HCT116 (cell line): ENCODE measurements around the gene ZNF784. TPM values are rescaled to one million over a fixed set of nuclear protein-coding genes. Genes with fewer than 3 reads are reported as not detected.

Experiments used
- ATAC-seq: fragments of 200-7000 bp; cut with Tn5 transposase; 2 replicates; pipeline ENCODE4 v1.9.1; 2020; ENCODE audit warnings: mild to moderate bottlenecking, moderate library complexity
- BruUV-seq: library from RNA; stranded (reverse); fragments of 400-500 nt; replicated peaks from 2 replicates; lab custom pipeline; 2021; lab: Mats Ljungman, UMichigan
- CTCF ChIA-PET: fragments of 300-600 bp; sonication (Branson Sonifier 250); formaldehyde crosslinking; loops from one replicate; lab custom pipeline; 2021; ENCODE audit warnings: antibody characterized with exemption; lab: Charles Lee
- POLR2A ChIA-PET: fragments of 300-600, 350-600 bp; sonication (Branson Sonifier 250); formaldehyde crosslinking; loops from one replicate; lab custom pipeline; 2021; ENCODE audit warnings: antibody characterized with exemption; lab: Charles Lee
- RAD21 ChIA-PET, 2 experiments: fragments of 300-600 bp; sonication (Branson Sonifier 250); formaldehyde crosslinking; loops; one replicate each; lab custom pipeline; 2023; ENCODE audit warnings: low total read pairs in 2 of 2; ENCODE audit not compliant: uncharacterized antibody in 2 of 2, unreplicated experiment in 2 of 2, low non-redundant PET in 1 of 2; lab: Charles Lee
- DNase-seq: peaks from one replicate; pipeline ENCODE4 v3.0.0-alpha.2; 2010; ENCODE audit warnings: low read depth, low spot score
- H2AFZ ChIP-seq: fragments of 200-600 bp; shearing (Covaris generic), sonication (generic); 2 replicates; pipeline ENCODE4 v1.6.1; 2017; ENCODE audit warnings: low read depth, mixed run types, mixed read lengths, antibody characterized with exemption, low read length; ENCODE audit not compliant: poor library complexity, severe bottlenecking
- H3K27ac ChIP-seq: 2 replicates; pipeline ENCODE4 v1.5.1; 2012; ENCODE audit warnings: low read depth, low read length
- H3K27me3 ChIP-seq: fragments of 200-600 bp; sonication (generic); 2 replicates; pipeline ENCODE4 v1.6.1; 2016; ENCODE audit warnings: mixed run types, low read length, mixed read lengths; ENCODE audit not compliant: insufficient read depth
- H3K36me3 ChIP-seq, 2 experiments: fragments of 200-500 bp in 1 of 2; fragments of 200-600 bp in 1 of 2; sonication (Bioruptor generic) in 1 of 2; sonication (generic) in 1 of 2; 2 replicates each; pipeline versions ENCODE4 v1.5.1 to v1.6.1; 2014 to 2016; ENCODE audit warnings: low read length in 2 of 2, inconsistent platforms in 1 of 2, mixed read lengths in 1 of 2, mixed run types in 1 of 2; ENCODE audit not compliant: insufficient read depth in 2 of 2, control insufficient read depth in 1 of 2
- H3K4me1 ChIP-seq, 2 experiments: fragments of 200-600 bp in 1 of 2; sonication (generic) in 1 of 2; 2 replicates each; pipeline versions ENCODE4 v1.5.1 to v1.6.1; 2012 to 2017; ENCODE audit warnings: low read length in 2 of 2, inconsistent platforms in 1 of 2, mild to moderate bottlenecking in 1 of 2, mixed read lengths in 1 of 2, mixed run types in 1 of 2, moderate library complexity in 1 of 2; ENCODE audit not compliant: insufficient read depth in 2 of 2, control insufficient read depth in 1 of 2
- H3K4me2 ChIP-seq: fragments of 200-600 bp; sonication (generic); 2 replicates; pipeline ENCODE4 v1.6.1; 2017; ENCODE audit warnings: mixed run types, low read length, mixed read lengths
- H3K4me3 ChIP-seq, 2 experiments: fragments of 200-600 bp in 1 of 2; sonication (generic) in 1 of 2; replicated peaks in 1 of 2; 2 replicates each; pipeline ENCODE4 v1.5.1; 2011 to 2016; ENCODE audit warnings: low read length in 2 of 2, control low read depth in 1 of 2, low read depth in 1 of 2, mild to moderate bottlenecking in 1 of 2, mixed read lengths in 1 of 2, mixed run types in 1 of 2
- H3K79me2 ChIP-seq: fragments of 200-600 bp; sonication (generic); 2 replicates; pipeline ENCODE4 v1.6.1; 2017; ENCODE audit warnings: mild to moderate bottlenecking, mixed run types, low read length, moderate library complexity, mixed read lengths; ENCODE audit not compliant: insufficient read depth
- H3K9ac ChIP-seq: fragments of 200-600 bp; sonication (generic); 2 replicates; pipeline ENCODE4 v1.6.1; 2016; ENCODE audit warnings: low read length, mixed read lengths
- H3K9me2 ChIP-seq: fragments of 200-600 bp; sonication (generic), shearing (Covaris generic); 2 replicates; pipeline ENCODE4 v1.6.1; 2017; ENCODE audit warnings: mixed run types, mild to moderate bottlenecking, moderate library complexity; ENCODE audit not compliant: insufficient read depth
- H3K9me3 ChIP-seq, 2 experiments: fragments of 200-500 bp in 1 of 2; fragments of 200-600 bp in 1 of 2; sonication (Bioruptor generic) in 1 of 2; sonication (generic) in 1 of 2; 2 replicates each; pipeline ENCODE4 v1.6.1; 2014 to 2017; ENCODE audit warnings: low read length in 2 of 2, mixed read lengths in 2 of 2, inconsistent platforms in 1 of 2, low read depth in 1 of 2, mild to moderate bottlenecking in 1 of 2, mixed run types in 1 of 2, moderate library complexity in 1 of 2; ENCODE audit not compliant: control insufficient read depth in 1 of 2, insufficient read depth in 1 of 2
- H4K20me1 ChIP-seq: fragments of 200-600 bp; sonication (generic), shearing (Covaris generic); 2 replicates; pipeline ENCODE4 v1.6.1; 2017; ENCODE audit warnings: mixed run types, mild to moderate bottlenecking, moderate library complexity; ENCODE audit not compliant: insufficient read depth
- CBX3 ChIP-seq: IDR thresholded peaks from 2 replicates; pipeline ENCODE4 v1.6.1; 2012; ENCODE audit warnings: low read depth
- CEBPB ChIP-seq: IDR thresholded peaks from 2 replicates; pipeline ENCODE4 v1.6.1; 2012; ENCODE audit warnings: low read depth
- EZH2phosphoT487 ChIP-seq: fragments of 200-600 bp; IDR thresholded peaks from 2 replicates; pipeline ENCODE4 v1.6.1; 2018; ENCODE audit warnings: antibody characterized with exemption, borderline replicate concordance
- MAX ChIP-seq: IDR thresholded peaks from 2 replicates; pipeline ENCODE4 v1.6.1; 2012
- POLR2AphosphoS5 ChIP-seq: IDR thresholded peaks from 2 replicates; pipeline ENCODE4 v1.6.1; 2011; ENCODE audit warnings: mild to moderate bottlenecking, low read depth, low read length, moderate library complexity
- SIN3A ChIP-seq: IDR thresholded peaks from 2 replicates; pipeline ENCODE4 v1.6.1; 2012; ENCODE audit warnings: low read depth
- SP1 ChIP-seq: IDR thresholded peaks from 2 replicates; pipeline ENCODE4 v1.6.1; 2012; ENCODE audit warnings: low read depth
- SRF ChIP-seq: IDR thresholded peaks from 2 replicates; pipeline ENCODE4 v1.6.1; 2012; ENCODE audit warnings: low read depth
- TCF7L2 ChIP-seq: IDR thresholded peaks from 2 replicates; pipeline ENCODE4 v1.7.0; 2011; ENCODE audit warnings: borderline replicate concordance, inconsistent platforms; ENCODE audit not compliant: insufficient read depth, insufficient read length; ENCODE audit errors: extremely low read depth
- YY1 ChIP-seq: IDR thresholded peaks from 2 replicates; pipeline ENCODE4 v1.6.1; 2011; ENCODE audit warnings: low read length, low read depth, moderate library complexity, mild to moderate bottlenecking; ENCODE audit not compliant: insufficient replicate concordance; ENCODE audit errors: extremely low read depth
- ZBTB33 ChIP-seq: IDR thresholded peaks from 2 replicates; pipeline ENCODE4 v1.6.1; 2011; ENCODE audit warnings: mild to moderate bottlenecking, low read length, moderate library complexity; ENCODE audit not compliant: insufficient replicate concordance; ENCODE audit errors: extremely low read depth
- ZFX ChIP-seq: fragments of 450-650 bp; IDR thresholded peaks from 2 replicates; pipeline ENCODE4 v1.6.1; 2017
- intact Hi-C: fragments of 100-400 bp; cut with micrococcal nuclease; formaldehyde crosslinking; loops from 2 replicates; pipeline ENCODE4 v1.10.0; 2022
- total RNA-seq: library from RNA; stranded (reverse); gene quantifications from one replicate; pipeline ENCODE4 v1.2.1, GENCODE V29; 2021; ENCODE audit not compliant: unreplicated experiment

Gene ZNF784
- total RNA-seq, 1 experiment from 2014 or later: 5.3 TPM

GRCh38 chr19:55580628-55581144, 43.7 kb downstream of the ZNF784 start, which contains the start of gene ZNF579:
Gene ZNF579, minus strand, starts transcription at chr19:55580848. Its CDS starts 1,209 bp downstream, at chr19:55579639.
- H3K27me3 ChIP-seq: no peaks in the 10 kb centered on the region
- BruUV-seq: no TSS peak
- no peaks in the 10 kb centered on the region for H3K9me3 ChIP-seq
- TF ChIP-seq SP1 (peak; percentile 58), MAX (peak; percentile 71), ZFX (0 out of 2 replicates have a peak, but pooled peaks have one; percentile 52), EZH2phosphoT487 (no peak), SRF (0 out of 2 replicates have a peak, but pooled peaks have one; percentile 49), CEBPB (no peak), POLR2AphosphoS5 (peak; percentile 68), CBX3 (peak; percentile 88), TCF7L2 (no peak), SIN3A (peak; percentile 51; the same call in 1 of the 2 replicates), ZBTB33 (no peak), YY1 (peak; percentile 84)
- POLR2A ChIA-PET: interaction anchor here (1.2 kb wide), 1 partner anchor 74 kb away, joined by 4 read pairs; the partner anchor contains the start of gene U2AF2
- H3K4me3 ChIP-seq: peak within 1 kb of the TSS; percentile 92 to 94
- intact Hi-C loops: no loop called here
- peaks cover 7 to 14% of the 10 kb centered on the region in 2 experiments; a peak in 3 of 4 replicates for H3K4me1 ChIP-seq
- no peak within 1 kb of the TSS for H2AFZ ChIP-seq
- H3K9me2 ChIP-seq: no peaks in the 10 kb centered on the region
- peak within 1 kb of the TSS; percentile 84 for H3K4me2 ChIP-seq
- peak within 1 kb of the TSS; percentile 86 for H3K9ac ChIP-seq
- H4K20me1 ChIP-seq: no peaks in the 10 kb centered on the region
- RAD21 ChIA-PET: no interaction called here
- no peaks in the 10 kb centered on the region; a peak in 2 of 4 replicates for H3K36me3 ChIP-seq
- DNase-seq (peak; percentile 84), ATAC-seq (peak; percentile 84)
- peak within 1 kb of the TSS; percentile 78 for H3K27ac ChIP-seq
- peaks cover 16% of the 10 kb centered on the region for H3K79me2 ChIP-seq
- CTCF ChIA-PET: no interaction called here
